Sigmoid colon (tissue), 7 donors: Measurements from ENCODE around the gene MYH10. TPM values are rescaled to one million over a fixed set of nuclear protein-coding genes. Genes with fewer than 3 reads are reported as not detected.

Source experiments
- DNase-seq: peaks from one replicate; pipeline ENCODE4 v3.0.0-alpha.2; 2019
- H3K27ac ChIP-seq, 4 donors: fragments of 200-600 bp; sonication (generic); one replicate each; pipeline ENCODE4 v1.5.1; 2016 to 2019; ENCODE audit warnings: mild to moderate bottlenecking in 1 of 4
- H3K27me3 ChIP-seq, 3 donors: fragments of 200-600 bp; sonication (generic); one replicate each; pipeline ENCODE4 v1.5.1; 2019; ENCODE audit warnings: mild to moderate bottlenecking in 1 of 3
- H3K36me3 ChIP-seq, 4 donors: fragments of 200-600 bp; sonication (generic); one replicate each; pipeline ENCODE4 v1.5.1; 2016 to 2019
- H3K4me1 ChIP-seq, 4 donors: fragments of 200-600 bp; sonication (generic); one replicate each; pipeline ENCODE4 v1.5.1; 2017 to 2019
- H3K4me3 ChIP-seq, 4 donors: fragments of 200-600 bp; sonication (generic); one replicate each; pipeline ENCODE4 v1.5.1; 2017 to 2019; ENCODE audit warnings: mild to moderate bottlenecking in 2 of 4, moderate library complexity in 1 of 4
- H3K9me3 ChIP-seq, 4 donors: fragments of 200-600 bp in 3 of 4; sonication (generic) in 3 of 4; one replicate each; pipeline versions ENCODE4 v1.5.1 to v1.6.1; 2013 to 2019
- EP300 ChIP-seq, 4 donors: sonication (generic); formaldehyde crosslinking; IDR thresholded peaks; one replicate each; pipeline ENCODE4 v1.6.1; 2017; ENCODE audit warnings: antibody characterized with exemption in 4 of 4
- POLR2A ChIP-seq, 2 donors: fragments of 450-650 bp; IDR thresholded peaks; one replicate each; pipeline ENCODE4 v1.6.1; 2016; ENCODE audit warnings: antibody characterized with exemption in 2 of 2, mild to moderate bottlenecking in 2 of 2, moderate library complexity in 2 of 2
- POLR2AphosphoS5 ChIP-seq, 4 donors: sonication (generic); formaldehyde crosslinking; IDR thresholded peaks; one replicate each; pipeline ENCODE4 v1.6.1; 2017; ENCODE audit warnings: antibody characterized with exemption in 4 of 4
- WGBS, 2 donors: extraction: QIAGEN DNeasy Blood & Tissue Kit; methylation state at CpG; one replicate each; pipeline ENCODE4 v1.1.7; 2013; 5-methylcytosine and 5-hydroxymethylcytosine counted together
- intact Hi-C: fragments of 100-400 bp; cut with DNase I; formaldehyde crosslinking; loops from one replicate; pipeline ENCODE4 v1.15.1; 2023
- polyA plus RNA-seq, 3 donors: library from polyadenylated mRNA; stranded (reverse); fragments of 200-250 nt; gene quantifications; one replicate each; pipeline ENCODE4 v1.2.3, GENCODE V29; 2013
- total RNA-seq, 4 donors: library from RNA; depleted of rRNA; stranded (reverse); fragments of >200 nt; gene quantifications; one replicate each; pipeline ENCODE4 v1.1.0, GENCODE V29; 2016
- TF ChIP-seq, protein P1 (sequence below), 4 experiments: fragments of 450-650 bp in 3 of 4; fragments of 200-600 bp in 1 of 4; IDR thresholded peaks; one replicate each; pipeline ENCODE4 v1.5.1; 2016 to 2019; ENCODE audit warnings: antibody characterized with exemption in 4 of 4, mild to moderate bottlenecking in 3 of 4, moderate library complexity in 2 of 4
- donor health status: healthy with polysubstance abuse.
- donor health status: Bipolar disorder and iron deficiency.
- donor health status: healthy.

Gene MYH10
- total and polyA plus RNA-seq, 7 donors: 0.92 to 34.6 (median 22.8) TPM

DNA sequence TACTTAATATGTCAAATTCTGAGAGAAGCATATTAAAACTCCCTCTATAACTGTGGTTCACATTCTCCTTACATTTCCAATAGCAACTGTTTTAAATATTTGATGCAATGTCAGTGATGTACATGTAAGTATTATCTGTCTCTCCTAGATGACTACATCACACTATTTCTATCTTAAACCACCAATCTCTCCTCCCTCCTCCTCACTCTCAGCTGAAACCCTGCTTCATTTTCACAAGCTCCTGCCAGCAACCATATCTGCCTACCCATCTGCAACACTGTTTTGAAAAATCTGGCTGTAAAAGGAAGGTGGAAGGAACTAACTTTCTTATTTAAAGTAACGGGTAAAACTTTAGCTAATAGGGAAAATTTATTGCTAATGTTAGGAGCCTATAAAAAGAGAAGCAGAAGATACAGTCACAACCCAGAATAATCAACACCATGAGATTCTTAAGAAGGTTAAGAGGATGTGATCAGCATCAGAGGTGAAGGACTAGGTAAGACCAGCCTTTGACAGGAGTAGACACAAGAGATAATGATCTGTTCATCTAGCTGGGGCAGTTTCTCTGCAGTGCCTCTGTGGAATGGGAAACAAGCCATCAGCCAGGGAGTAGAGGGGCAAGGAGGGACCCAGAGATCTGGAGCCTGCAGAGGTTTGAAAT, 31.0 kb downstream of the MYH10 start:
- Histone ChIP-seq H3K4me3 (no peak overlapping the region), H3K27ac (no peak overlapping the region), H3K36me3 (no peaks in the 10 kb centered on the region), H3K9me3 (no peaks in the 10 kb centered on the region), H3K4me1 (no peaks in the 10 kb centered on the region), H3K27me3 (no peaks in the 10 kb centered on the region)
- 83 to 90% methylated on average over 1 of the region's 1 CpG for WGBS, 2 donors
- no peak for TF ChIP-seq POLR2AphosphoS5 (IDR thresholded peaks at IDR 0.05)
- intact Hi-C loops: no loop called here
- DNase-seq: no peak

DNA sequence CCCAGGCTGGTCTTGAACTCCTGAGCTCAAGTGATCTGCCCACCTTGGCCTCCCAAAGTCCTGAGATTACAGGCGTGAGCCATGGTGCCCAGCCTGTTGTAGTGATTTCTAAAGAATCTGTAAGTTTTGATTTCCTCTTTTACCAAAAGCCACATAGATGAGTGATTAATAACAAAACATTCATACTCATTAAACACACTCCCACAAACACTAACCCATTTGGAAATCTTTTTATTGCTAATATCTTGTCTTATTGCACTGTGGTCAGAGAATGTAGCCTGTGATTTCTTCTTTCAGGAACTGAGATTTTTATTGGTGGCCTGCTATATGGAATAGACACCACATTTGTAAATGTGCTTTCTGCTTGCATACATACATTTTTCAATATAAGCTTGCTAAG, 31.6 kb downstream of the MYH10 start:
- no peaks in the 10 kb centered on the region for H3K4me1 ChIP-seq
- no peaks in the 10 kb centered on the region for H3K27me3 ChIP-seq
- H3K4me3 ChIP-seq: no peak overlapping the region
- DNase-seq: no peak
- no peaks in the 10 kb centered on the region for H3K9me3 ChIP-seq
- H3K27ac ChIP-seq: no peak overlapping the region
- 84 to 88% methylated on average over 1 of the region's 1 CpG for WGBS, 2 donors
- no peaks in the 10 kb centered on the region for H3K36me3 ChIP-seq
- intact Hi-C loops: no loop called here
- TF ChIP-seq EP300 (IDR thresholded peaks at IDR 0.05): no peak
- TF ChIP-seq, protein P1, sequence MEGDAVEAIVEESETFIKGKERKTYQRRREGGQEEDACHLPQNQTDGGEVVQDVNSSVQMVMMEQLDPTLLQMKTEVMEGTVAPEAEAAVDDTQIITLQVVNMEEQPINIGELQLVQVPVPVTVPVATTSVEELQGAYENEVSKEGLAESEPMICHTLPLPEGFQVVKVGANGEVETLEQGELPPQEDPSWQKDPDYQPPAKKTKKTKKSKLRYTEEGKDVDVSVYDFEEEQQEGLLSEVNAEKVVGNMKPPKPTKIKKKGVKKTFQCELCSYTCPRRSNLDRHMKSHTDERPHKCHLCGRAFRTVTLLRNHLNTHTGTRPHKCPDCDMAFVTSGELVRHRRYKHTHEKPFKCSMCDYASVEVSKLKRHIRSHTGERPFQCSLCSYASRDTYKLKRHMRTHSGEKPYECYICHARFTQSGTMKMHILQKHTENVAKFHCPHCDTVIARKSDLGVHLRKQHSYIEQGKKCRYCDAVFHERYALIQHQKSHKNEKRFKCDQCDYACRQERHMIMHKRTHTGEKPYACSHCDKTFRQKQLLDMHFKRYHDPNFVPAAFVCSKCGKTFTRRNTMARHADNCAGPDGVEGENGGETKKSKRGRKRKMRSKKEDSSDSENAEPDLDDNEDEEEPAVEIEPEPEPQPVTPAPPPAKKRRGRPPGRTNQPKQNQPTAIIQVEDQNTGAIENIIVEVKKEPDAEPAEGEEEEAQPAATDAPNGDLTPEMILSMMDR (IDR thresholded peaks at IDR 0.05): no peak
- no peak for TF ChIP-seq POLR2A (IDR thresholded peaks at IDR 0.05)
- TF ChIP-seq POLR2AphosphoS5 (IDR thresholded peaks at IDR 0.05): no peak

DNA sequence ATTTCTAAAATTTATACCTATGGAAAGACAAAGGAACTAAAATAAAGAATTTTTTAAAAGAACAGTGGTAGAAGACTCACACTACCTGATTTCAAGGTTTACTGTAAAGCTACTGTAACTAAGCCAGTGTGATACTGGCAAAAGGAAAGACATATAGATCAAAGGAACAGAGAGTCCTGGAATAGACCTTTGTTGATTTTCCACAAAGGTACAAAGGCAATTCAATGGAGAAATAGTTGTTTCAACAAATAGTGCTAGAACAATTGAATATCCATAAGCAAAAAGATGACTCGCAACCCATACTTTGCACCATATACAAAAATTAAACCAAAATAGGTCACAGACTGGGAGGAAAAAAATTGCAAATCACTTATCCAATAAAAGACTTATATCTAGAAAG, 36.7 kb downstream of the MYH10 start:
- TF ChIP-seq, protein P1 (IDR thresholded peaks at IDR 0.05): no peak
- TF ChIP-seq POLR2A (IDR thresholded peaks at IDR 0.05) (no peak), EP300 (IDR thresholded peaks at IDR 0.05) (no peak), POLR2AphosphoS5 (IDR thresholded peaks at IDR 0.05) (no peak)
- no peak for DNase-seq
- intact Hi-C loops: no loop called here
- H3K36me3 ChIP-seq: no peaks in the 10 kb centered on the region
- no peak overlapping the region for H3K27ac ChIP-seq
- no peak overlapping the region for H3K4me3 ChIP-seq
- no peaks in the 10 kb centered on the region for H3K9me3 ChIP-seq
- no peaks in the 10 kb centered on the region for H3K27me3 ChIP-seq
- peaks cover 0 to 12% (median 3%) of the 10 kb centered on the region in 4 donors for H3K4me1 ChIP-seq
- 95 to 98% methylated on average over 1 of the region's 1 CpG for WGBS, 2 donors

DNA sequence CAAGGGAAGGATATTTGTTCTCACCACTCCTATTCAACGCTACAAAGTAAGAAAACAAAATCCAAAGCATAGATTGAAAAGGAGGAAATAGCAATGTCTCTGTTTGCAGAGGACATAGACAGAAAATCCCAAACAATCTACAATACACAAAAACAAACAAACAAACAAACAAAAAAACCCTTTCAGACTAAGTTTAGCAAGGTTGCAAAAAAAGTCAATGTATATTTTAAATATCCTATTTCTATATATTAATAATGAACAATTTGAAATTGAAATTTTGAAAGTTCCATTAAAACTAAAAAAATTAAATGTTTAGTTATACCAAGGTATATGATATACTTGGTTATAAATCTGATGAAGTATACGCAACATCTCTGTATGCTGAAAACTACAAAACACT, 37.2 kb downstream of the MYH10 start:
- Histone ChIP-seq H3K27ac (no peak overlapping the region), H3K4me1 (peaks cover 0 to 17% (median 4%) of the 10 kb centered on the region in 4 donors), H3K4me3 (no peak overlapping the region), H3K27me3 (no peaks in the 10 kb centered on the region), H3K36me3 (no peaks in the 10 kb centered on the region), H3K9me3 (no peaks in the 10 kb centered on the region)
- TF ChIP-seq POLR2A (IDR thresholded peaks at IDR 0.05) (no peak), EP300 (IDR thresholded peaks at IDR 0.05) (no peak), POLR2AphosphoS5 (IDR thresholded peaks at IDR 0.05) (no peak)
- TF ChIP-seq, protein P1 (IDR thresholded peaks at IDR 0.05): no peak
- 96% methylated on average over 2 of the region's 2 CpGs for WGBS, 2 donors
- intact Hi-C loops: no loop called here
- no peak for DNase-seq

DNA sequence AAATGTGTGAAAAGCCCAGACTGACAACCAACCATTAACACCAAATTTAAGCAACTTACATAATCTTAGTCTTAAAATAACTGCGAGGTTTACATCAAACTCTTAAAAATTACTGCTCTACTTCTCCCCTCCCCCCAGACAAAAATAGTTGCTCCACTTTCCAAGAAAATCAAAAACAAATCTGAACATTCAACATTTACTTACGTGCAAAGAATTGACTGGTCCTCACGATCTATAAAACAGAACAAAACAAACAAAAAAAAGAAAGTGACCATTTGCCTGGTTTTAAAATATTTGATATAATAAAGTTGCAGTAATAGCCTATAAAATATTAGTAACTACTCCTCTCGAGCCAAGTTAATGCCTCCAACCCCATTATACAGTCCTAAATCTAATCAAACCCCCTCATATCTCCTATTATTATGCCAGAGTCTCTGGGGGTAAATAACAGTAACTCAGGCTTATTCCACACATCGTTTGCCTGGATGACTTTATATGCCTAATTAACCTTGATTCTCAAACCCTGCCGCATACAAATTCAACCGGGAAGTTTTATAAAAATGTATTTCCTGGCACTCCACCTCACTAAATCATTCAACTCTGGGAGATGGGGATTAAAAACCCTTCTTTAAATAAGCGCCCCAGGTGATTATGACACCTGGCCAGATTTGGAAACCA, 41.5 kb downstream of the MYH10 start:
- Histone ChIP-seq H3K36me3 (peaks cover 0 to 4% (median 0%) of the 10 kb centered on the region in 4 donors), H3K27me3 (no peaks in the 10 kb centered on the region), H3K4me1 (peaks cover 0 to 17% (median 4%) of the 10 kb centered on the region in 4 donors), H3K27ac (no peak overlapping the region), H3K4me3 (no peak overlapping the region), H3K9me3 (no peaks in the 10 kb centered on the region)
- TF ChIP-seq, protein P1 (IDR thresholded peaks at IDR 0.05): no peak
- TF ChIP-seq POLR2AphosphoS5 (IDR thresholded peaks at IDR 0.05) (no peak), EP300 (IDR thresholded peaks at IDR 0.05) (no peak), POLR2A (IDR thresholded peaks at IDR 0.05) (no peak)
- intact Hi-C loops: no loop called here
- WGBS, 2 donors: 16 to 59% methylated on average over 8 of the region's 8 CpGs
- DNase-seq: no peak
